ENCODE data around the gene DMRTA2.

DNA sequence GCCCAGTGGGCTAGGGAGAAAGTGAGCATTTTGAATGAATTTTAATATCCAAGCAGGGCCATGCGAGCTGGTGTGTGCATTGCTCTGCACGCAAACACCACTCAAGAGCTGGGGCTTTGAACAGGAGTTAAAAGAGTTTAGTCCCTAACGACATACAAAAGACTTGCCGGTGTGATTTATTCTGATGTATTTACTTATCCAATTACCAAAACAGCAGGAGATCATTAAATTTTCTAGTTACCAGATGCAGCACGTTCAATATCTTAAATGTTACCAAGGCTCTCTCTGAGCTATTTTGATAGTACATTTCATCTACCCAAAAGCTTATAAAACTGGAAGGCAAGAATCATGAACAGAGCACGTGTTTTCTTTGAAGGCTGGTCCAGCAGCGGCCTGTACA lies 30.0 kb upstream of the DMRTA2 start:
- TF ChIP-seq, protein P1, sequence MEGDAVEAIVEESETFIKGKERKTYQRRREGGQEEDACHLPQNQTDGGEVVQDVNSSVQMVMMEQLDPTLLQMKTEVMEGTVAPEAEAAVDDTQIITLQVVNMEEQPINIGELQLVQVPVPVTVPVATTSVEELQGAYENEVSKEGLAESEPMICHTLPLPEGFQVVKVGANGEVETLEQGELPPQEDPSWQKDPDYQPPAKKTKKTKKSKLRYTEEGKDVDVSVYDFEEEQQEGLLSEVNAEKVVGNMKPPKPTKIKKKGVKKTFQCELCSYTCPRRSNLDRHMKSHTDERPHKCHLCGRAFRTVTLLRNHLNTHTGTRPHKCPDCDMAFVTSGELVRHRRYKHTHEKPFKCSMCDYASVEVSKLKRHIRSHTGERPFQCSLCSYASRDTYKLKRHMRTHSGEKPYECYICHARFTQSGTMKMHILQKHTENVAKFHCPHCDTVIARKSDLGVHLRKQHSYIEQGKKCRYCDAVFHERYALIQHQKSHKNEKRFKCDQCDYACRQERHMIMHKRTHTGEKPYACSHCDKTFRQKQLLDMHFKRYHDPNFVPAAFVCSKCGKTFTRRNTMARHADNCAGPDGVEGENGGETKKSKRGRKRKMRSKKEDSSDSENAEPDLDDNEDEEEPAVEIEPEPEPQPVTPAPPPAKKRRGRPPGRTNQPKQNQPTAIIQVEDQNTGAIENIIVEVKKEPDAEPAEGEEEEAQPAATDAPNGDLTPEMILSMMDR (IDR thresholded peaks at IDR 0.05) = no peak
- no peak for TF ChIP-seq POLR2AphosphoS5 (IDR thresholded peaks at IDR 0.05)
- TF ChIP-seq POLR2A (IDR thresholded peaks at IDR 0.05; ENCODE audit: low read depth) = no peak

Data from esophagus muscularis mucosa (tissue), 3 donors.